Measurements from ENCODE around the gene TCEAL9.
"Not testable (repeated sequence)": the region's sequence is repeated elsewhere in the genome, so short reads cannot be mapped to it uniquely, and the experiment has no call there.

TCEAL9 gene, protein sequence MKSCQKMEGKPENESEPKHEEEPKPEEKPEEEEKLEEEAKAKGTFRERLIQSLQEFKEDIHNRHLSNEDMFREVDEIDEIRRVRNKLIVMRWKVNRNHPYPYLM

DNA sequence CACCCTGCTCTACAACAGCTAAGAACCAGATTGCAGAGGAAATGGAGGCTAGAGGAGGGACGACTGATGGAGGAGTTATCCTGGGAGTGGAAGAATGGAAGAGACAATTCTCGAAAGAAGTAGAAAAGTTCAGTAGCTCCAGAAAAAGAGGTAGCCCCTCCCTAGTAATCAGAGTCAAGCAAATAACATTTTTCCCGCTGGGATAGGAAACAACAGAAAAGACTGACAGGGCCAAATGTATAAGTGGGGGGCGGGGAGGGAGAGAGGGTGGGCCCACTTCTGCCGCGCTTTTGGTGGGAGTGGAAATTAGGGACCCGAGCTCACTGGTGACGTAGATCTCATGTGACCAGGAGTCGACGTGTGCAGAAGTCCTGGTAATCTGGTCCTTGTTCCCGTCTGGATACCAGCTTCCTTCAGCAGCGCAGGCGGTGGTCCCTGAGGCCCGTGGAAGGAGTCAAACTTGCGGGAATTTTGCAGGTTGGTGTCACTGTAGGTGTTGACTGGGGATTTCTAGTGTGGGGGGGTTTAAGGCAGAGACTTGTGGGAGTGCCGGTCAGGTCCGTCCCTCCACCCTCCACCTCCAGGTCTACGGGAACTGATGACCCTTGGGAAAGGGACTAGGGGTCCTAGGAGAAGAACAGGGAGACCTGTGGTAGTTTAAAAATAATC lies at the start of gene TCEAL9:
TCEAL9 (plus strand) TSS at position 377 of the 669 bp plus-strand sequence. CDS start 1,179 bp downstream, outside the sequence.
- FAIRE-seq, result no peak

DNA sequence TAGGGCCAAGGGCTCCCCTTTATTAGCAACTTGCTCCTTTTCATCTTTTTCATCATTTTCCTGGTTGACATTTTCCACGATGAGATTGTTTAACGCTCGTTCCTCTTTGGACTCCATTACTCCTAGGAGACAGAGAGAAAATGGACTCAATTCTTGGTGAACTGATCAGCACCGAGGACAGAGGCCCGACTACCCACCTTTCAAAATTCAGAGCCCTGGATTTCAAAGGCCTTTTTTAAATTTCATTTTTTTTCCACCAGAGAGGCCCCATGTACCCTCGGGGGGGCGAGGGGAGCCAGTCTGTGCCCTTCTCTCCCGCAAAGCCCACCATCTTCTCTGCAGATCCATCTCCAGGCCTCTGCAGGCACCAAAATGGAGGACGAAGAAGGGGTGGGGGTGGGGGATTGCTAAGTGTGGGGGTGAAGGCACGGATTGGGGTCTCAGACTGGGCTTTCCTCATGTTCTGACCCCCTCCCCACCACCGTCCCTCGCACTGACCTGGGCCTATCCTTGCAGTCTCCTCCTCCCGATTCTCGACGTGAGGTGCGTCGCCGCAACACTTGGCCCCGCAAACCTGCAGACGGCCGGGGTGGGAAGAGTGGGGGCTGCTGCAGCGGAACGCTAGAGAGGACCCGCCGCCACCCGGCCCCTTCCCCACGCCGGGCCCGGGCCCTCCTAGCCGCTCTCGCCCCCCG lies 46.3 kb upstream of the TCEAL9 start:
- no peak for FAIRE-seq

DNA sequence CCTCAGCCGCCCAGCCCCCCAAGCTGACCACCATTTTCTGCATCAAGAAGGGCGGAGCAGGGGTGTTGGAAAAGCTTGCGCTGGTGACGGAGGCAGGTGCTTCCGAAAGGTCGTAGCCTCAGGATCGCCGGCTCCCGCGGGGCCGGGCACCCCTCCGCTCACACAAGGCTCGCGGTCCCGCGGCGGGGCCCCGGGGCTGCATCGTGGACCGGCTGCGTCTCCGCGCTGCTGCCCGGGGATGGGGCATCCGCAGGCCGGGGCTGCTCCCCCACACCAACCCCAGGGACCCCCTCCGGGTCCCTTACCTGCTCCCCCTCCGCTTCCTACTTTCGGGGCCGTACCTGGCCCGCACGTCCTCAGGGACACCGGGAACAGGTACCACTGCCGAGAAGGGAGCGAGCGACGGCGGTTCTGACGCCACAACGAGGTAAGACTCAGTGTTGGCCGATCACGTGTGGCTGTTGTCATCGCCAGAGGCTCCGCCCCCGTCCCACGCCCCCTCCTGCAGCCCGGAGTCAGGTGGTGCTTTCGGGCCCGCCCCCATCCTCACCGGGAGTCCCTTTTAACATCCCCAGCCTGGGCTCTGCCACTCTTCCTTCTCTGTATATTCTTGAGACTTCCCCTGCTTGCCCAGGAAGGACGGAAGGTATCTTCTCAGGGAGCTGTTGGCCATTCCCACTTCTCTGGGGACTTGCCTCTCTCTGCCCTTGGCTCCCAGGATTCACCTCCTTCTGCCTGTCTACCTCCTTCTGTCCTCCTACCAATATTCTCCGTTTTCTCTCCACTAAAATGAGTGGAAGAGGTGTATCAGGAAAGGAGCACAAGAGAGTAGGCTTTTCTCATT lies 45.5 kb upstream of the TCEAL9 start, which contains the start of gene BEX2:
BEX2 (minus strand) TSS at position 436 of the 844 bp plus-strand sequence. CDS start 1,014 bp downstream, outside the sequence.
- no peak for FAIRE-seq

DNA sequence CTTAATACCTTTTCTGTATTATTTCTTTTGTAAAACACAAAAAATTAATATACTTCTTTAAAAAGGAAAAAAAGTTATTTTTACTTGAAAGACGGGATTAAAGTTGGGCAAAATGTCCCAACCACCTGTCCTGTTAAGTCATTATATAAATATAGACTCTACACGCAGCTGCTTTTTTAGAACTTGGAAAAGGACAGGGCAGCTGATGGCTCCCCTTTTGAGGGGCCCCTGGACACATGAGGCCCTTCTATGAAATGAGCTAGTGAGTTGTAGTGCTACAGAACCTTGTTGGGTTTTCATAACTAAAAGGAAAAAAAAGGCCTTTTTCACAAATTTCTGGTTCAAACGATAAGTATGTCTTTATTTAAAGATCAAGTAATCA lies 44.9 kb upstream of the TCEAL9 start:
- no peak for FAIRE-seq

DNA sequence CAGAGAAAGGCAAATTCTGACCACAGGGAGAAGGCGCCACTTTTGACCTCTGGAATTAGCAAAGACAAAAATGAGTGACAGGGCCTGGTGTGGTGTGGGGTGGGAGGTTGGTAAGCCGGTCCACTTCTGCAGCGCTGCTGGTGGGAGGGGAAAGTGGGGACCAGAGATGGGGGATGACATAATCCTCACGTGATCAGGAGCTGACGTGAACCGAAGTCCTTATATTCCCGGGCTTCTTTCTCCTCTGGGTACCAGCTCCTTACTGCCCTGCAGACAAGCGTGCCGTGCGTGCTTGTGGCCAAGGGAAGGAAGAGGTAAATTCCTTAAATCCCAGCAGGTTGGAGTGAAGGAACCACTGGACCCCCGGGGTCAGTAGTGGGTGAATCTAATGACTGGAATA lies 26.3 kb upstream of the TCEAL9 start, which contains the start of gene TCEAL7:
TCEAL7 (plus strand) TSS at position 249 of the 400 bp plus-strand sequence. CDS start 1,165 bp downstream, outside the sequence.
- FAIRE-seq, result no peak

DNA sequence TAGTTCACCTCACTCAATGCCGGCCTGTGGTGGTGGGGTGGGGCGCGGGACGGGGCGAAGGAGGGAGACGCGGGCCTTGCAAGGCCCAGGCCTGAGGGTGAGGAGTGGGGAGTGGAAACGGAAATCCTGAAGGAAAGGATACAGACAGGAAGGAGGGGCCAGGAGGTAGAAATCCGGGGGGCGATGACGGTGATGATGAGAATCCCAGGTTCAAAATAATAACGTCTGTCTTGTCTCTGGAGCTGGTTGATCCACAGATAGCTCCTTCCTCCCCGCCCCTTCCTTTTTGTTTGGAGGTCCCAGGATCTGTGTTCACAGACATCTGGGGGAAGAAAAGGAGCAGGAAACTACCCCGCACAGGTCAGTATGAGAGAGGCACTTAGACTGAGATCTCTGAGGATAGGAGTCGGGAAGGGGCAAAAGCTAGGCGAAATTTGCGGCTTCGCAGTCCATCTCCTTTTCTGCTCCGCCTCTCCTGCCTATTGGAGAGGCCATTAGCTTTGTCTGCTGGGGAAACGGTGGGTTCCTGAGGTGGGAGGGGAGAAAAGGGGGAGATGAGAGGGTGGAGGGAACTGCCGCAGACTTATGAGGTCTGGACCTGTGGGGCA lies 25.5 kb upstream of the TCEAL9 start:
- FAIRE-seq, result no peak

DNA sequence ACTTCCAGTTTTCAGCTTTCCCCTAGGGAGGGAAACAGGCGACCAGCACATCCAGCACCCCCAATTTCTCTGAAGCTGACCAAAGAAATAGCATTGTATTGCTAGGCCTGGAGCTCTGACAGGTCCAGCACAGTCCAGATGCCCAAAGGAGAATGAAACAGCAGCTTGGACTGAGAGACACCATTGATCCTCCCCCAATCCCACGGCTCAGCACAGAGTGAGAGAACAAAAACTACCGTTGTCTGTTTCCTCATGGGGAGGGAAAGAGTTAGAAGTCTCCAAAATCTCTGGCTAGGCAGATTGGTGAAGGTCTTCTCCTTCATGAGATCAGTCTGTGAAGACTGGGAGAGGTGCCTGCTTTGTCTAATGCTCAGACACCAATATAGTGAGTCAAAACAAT lies 17.6 kb upstream of the TCEAL9 start:
- no peak for FAIRE-seq

DNA sequence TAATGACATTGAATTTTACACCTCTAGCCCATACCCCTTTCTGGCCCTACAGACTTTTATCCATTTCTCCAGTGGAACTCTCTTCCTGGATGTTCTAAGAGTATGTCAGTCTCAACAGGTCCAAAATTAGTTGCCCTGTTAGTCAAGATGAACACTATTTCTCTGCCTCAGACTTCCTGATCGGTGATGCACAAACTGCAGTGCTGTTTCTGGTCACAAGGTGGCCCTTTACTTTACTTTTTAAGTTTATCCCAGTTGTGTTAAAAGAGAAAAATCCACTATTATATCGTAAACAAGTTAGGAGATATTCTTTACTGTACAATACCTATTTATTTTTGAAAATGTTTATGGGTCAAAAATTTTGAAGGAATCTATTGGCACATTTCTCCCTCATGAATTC lies 13.2 kb upstream of the TCEAL9 start:
- no peak for FAIRE-seq

DNA sequence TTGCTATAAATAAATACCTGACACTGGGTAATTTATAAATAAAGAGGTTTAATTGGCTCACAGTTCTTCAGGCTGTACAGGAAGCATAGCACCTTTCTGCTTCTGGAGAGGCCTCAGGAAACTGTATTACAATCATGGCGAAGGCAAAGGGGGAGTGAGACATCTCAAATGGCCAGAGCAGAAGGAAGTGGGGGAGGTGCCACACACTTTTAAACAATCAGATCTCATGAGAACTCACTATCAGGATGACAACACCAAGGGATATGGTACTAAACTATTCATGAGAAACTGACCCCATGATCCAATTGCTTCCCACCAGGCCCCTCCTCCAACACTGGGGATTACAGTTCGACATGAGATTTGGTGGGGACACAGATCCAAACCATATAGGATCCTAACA lies 11.7 kb upstream of the TCEAL9 start:
- no peak for FAIRE-seq

DNA sequence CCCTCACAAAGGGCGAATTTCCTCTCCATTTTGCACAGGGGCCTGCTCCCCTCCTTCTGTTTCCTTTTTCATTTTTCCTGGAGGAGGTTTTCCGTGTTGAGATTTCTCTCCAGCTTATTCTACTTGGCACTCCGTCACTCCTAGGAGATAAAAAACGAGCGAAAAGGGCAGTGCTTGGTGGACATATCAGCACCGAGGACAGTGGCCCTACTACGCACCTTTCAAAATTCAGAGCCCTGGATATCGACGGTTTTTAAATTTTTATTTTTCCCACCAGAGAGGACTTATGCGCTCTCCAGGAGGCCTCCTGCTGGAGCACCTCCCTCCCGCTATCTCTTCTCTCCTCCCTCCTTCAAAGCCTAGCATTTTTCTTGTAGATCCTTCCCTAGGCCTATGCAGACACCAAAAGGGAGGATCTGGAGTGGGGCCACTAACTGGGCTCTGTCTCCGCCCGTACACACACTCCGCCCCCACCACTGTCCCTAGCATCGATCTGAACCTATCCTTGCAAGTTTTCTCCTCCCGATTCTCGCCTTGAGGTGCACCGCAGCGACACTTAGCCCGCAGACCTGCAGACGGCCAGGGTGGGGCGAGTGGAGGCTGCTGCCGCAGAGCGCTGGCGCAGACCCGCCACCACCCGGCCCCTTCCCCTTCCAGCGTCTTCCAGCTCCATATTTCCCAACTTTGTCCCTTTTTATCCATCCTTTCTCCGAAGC lies 8.5 kb upstream of the TCEAL9 start:
- FAIRE-seq, result no peak

DNA sequence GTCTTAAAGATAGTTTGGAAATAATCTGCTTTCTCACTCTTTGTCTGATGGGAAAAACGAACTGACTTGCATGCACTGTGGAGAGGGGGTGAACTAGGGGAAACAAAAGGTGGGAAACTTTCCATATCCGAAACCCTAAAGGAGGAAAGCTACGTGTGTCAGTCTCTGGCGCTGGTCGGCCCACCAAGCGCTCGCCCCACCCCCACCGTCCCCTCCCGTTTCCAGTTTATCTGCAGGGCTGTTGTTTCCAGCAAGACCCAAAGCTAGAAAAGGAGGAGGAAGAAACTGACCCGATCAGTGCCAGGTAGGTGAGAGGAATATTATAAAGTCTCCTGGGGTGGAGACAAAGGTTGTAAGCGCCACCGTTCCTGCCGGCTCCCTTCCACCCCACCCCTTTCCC lies 552 bp downstream of the TCEAL9 start:
- no peak for FAIRE-seq

DNA sequence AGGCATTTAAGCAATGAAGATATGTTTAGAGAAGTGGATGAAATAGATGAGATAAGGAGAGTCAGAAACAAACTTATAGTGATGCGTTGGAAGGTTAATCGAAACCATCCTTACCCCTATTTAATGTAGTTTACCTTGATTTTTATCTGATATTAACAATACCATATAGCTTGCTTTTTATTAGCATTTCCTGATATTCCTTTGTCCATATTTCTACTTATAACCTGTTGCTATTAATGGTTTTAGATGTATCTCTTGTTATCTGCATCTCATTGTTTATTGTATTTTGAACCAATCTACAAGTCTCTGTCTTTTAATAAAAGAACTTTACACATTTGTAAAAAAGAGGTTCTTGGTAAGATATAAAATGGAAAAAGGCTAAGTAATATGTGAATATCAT lies 1.6 kb downstream of the TCEAL9 start:
- FAIRE-seq, result peak; percentile 81

DNA sequence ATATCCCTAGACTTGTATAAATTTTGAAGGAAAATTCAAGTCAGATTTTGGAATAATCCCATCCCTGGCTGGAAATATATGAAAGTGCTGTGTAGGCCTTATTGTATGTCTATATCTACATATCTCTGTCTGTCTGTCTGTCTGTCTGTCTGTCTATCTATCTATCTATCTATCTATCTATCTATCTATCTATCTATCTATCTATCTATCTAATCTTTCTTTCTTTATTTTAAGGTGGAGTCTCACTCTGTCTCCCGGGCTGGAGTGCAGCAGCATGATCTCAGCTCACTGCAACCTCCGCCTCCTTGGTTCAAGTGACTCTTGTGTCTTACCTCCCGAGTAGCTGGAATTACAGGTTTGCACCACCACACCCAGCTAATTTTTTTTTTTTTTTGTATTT lies 3.3 kb downstream of the TCEAL9 start:
- FAIRE-seq, result not testable (repeated sequence)

DNA sequence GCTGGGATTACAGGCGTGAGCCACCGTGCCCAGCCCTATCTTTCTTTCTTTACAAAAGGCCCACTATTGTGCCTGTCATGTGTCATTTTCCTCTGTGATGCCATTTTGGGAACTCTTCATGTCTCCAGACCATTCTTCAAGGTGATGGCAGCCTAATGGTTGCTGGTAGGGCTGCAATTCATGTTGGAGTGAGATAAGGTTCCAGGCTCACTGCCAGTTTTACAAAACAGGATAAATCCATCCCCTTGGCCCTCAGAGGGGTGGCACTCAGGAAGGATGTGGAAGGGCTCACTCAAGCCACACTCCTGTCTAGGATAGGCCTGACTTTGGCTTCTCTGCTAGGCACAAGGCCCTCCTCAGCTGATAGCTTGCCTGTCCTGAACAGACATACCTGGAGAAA lies 3.8 kb downstream of the TCEAL9 start:
- FAIRE-seq, result no peak

DNA sequence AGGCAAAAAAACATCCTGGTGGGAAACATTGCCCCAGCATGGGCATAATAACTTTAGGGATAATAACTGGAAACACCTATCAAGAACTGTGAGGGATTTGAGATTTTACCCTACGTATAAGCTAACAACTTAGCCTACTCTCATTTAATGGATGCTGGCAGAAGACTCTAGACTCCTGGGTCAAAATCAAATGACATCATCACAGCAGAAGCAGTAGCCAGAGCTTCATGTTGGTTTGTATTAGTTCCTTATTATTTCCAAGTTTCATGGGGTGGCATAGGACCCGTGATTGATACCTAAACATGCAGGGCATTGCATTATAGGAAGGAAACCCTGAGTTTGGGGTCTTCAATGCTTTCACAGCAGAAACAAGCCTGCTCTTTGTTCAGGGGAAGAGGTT lies 4.6 kb downstream of the TCEAL9 start:
- no peak for FAIRE-seq

DNA sequence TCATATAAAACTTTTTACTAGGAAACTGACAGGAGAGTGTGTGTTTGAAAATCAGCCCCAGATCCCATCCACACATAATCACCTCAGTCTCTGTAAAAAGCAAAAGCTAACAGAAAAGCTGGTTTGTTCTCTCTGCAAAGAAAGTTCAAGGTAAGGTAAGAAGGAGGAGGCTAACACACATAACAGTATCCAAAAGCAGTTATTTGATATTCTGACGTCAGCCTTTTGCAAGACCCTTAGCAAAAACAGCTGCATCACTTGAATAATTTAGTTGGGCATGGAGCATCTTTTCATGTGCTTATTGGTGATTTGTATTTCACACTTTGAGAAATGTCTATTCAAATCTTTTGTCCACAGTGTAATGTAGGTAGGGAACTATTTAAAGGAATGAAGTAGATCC lies 5.5 kb downstream of the TCEAL9 start:
- FAIRE-seq, result no peak

DNA sequence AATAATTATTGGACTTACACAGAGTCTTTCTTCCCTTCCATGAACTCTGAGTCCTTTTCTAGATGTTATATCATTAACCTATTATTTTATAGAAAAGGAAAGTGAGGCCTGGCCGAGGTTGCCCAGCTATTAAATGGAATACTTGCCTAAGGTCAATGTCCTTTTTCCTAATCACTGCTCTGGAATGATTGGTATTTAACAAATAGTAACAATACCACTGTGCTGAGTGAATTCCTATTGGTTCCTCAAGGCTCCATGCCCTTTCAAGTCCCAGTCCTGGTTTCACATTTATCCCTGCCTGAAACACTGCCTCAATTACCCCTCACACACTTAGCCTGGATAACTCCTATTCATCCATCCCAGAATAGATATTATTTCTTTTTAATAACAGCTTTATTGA lies 6.2 kb downstream of the TCEAL9 start:
- no peak for FAIRE-seq

DNA sequence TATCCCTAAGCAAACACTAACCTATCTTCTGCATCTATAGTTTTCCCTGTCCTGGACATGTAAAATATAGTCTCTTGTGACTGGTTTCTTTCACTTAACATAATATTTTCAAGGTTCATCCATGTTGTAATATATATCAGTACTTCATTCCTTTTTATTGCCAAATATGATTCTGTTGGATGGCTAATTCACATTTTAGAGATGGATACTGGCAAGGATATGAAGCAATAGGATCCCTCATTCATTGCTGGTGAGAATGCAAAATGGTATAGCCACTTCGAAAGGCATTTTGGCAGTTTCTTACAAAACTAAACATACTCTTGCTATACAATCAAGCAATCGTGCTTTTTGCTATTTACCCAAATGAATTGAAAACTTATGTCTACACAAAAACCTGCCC lies 6.7 kb downstream of the TCEAL9 start:
- FAIRE-seq, result no peak

DNA sequence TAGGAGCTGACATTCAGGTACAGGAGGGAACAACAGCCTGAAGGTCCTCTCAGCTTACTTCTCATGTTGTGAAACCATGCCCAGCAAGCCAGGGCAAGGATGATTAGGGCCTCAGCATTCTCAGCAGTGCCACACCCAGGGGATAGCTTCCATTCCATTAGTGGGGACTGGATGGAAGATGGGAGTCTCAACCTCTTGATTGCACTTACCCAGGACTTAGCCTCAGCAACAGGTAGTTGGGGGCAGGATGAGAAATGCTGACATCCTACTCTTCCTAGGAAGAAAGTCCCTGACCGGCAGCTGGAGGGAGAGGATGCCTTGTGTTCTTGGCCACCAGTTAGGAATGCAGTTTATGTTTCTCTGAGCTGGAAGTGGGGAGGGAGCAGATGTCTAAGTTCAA lies 11.2 kb downstream of the TCEAL9 start:
- no peak for FAIRE-seq

DNA sequence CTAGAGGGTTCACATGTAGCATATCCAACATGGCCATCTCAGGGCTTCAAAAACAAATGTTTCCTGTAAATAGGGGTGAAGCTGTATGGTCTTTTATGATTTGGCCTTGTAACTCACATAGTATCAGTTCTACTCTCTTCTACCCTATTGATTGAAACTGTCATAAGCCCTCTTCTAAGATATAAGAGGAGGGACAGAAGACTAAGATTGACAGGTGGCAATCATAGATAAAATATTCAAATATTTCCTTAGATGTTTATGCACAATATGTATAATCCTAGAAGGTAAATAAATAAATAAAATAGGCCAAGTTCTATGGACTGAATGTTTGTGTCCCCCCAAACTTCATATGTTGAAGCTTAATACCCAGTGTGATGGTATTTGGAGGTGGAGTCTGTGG lies 13.2 kb downstream of the TCEAL9 start:
- no peak for FAIRE-seq

DNA sequence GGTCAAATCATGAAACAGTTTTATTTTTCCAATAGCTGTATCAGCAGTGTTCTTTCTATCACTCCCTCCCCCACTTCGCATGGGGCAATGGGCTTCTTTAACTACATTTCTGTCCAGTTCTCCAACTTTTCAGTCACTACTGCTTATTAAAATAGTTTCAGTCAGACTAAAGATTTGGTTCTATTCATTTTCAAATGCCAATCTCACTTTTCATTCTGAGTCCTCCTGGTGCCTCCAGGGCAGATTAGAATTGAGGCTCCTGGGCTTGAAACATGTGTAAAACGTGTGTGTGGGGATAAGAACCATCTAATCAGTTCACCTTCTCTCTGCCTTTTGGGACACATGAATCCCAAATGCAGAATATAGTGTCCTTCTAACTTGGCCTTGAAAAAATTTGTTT lies 16.6 kb downstream of the TCEAL9 start:
- FAIRE-seq, result no peak

DNA sequence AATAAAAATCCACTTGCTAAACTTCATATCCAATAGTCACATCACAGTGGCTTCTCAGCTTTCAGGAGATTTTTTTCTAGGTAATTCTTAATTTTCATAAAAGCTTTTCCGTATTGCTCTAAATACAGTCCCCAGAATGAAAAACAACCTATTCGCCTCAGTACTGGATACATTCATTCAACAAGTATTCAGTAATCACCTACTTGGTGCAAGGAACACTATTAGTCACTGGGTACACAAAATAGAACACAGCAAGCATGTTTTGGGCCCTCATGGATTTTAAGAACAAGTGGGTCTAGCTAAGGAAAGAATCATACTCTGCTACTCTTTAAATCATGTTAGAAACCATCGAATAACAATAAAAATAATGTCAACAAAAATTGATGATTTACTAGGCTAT lies 17.3 kb downstream of the TCEAL9 start:
- FAIRE-seq, result no peak
